NCI-H2227 (cell line): Measurements from ENCODE around the gene PDE6A.
"Not testable (repeated sequence)": the region's sequence is repeated elsewhere in the genome, so short reads cannot be mapped to it uniquely, and the experiment has no call there.

Experiments used
- DNase-seq: peaks from one replicate; lab custom pipeline; 2025; ENCODE audit not compliant: unreplicated experiment; lab: John Stamatoyannopoulos, UW

PDE6A gene

GRCh38 chr5:149953436-149954121 is 9.0 kb upstream of the PDE6A start:
- DNase-seq = no peak

DNA sequence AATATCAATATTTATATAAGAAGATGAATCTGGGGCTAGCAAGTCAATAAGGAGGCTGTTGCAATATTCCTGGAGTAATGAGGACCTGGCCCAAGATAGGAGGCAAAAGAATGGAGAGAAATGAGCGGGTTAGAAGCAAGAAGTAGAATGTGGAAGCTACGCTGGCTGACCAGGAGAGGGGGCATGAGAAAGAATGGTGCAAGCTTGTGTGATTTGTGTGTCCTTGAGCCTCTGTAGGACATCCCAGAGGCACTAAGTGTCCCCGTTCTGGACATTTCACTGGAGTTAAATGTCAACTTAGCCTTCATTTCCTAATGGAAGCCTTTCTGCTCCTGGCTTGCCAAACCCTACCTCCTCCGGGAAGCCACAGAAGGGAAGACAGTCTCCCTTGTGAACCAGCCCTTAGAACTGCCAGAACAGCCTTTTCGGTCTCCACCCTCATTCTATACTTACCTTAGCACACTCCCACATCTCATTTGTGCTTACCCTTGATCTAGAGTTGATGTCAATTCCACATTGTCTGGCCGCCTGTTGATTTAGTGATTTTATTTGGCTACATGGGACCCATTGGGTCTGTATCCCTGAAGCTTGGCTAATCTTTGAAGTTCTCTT is 6.7 kb upstream of the PDE6A start:
- DNase-seq = no peak

GRCh38 chr5:149948993-149949392 is 4.4 kb upstream of the PDE6A start:
- no peak for DNase-seq

DNA sequence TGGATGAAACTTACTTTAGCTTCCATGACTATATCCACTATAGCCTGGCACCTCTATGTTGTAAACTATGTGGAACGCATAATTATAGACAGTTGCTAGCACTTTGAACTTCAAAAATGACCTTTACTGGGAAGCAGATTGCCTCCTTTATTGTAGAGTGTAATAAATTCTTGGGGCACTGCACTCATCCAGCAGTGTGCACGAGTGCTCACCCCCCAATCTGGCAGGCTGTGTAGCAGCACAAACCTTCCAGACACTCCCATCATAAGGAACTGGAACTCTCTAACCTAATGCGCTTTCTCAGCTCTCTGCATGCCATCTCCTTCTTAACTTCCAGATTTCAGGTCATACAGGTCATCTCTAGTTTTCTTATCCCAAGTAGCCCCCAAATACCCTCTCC is 1.5 kb upstream of the PDE6A start:
- no peak for DNase-seq

- not testable (repeated sequence) for DNase-seq
Observed at GRCh38 chr5:149943177-149943949, 1.2 kb downstream of the PDE6A start.

- DNase-seq = not testable (repeated sequence)
Observed at GRCh38 chr5:149942741-149943169, 1.8 kb downstream of the PDE6A start.

DNA sequence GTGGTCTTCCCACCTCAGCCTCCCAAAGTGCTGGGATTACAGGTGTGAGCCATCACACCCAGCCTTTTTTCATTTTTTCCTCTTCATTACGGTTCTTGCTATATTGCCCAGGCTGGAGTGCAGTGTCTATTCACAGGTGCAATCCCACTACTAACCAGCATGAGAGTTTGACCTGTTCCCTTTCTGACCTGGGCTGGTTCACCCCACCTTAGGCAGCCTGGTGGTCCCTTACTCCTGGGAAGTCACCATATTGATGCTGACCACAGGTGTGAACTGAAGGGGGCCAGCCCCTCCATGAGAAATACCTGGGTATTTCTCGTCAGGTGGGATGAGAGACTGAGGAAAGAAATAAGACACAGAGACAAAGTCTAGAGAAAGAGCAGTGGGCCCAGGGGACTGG is 2.4 kb downstream of the PDE6A start:
- DNase-seq = no peak

DNA sequence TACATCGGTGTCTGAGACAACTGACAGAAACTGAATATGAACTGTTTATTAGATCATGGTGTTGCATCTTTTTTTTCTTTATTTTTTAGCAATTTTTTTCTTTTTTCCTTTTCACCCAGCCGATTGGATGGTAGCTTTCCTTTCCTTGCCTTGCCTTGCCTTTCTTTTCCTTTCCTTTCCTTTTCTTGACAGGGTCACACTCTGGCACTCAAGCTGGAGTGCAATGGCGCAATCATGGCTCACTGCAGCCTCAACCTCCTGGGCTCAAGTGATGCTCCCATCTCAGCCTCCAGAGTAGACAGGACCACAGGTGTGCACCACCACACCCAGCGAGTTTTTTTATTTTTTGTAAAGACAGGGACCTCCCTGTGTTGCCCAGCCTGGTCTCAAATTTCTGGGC is 2.8 kb downstream of the PDE6A start:
- DNase-seq = no peak

- DNase-seq = no peak
Observed at GRCh38 chr5:149940941-149941644, 3.5 kb downstream of the PDE6A start.

DNA sequence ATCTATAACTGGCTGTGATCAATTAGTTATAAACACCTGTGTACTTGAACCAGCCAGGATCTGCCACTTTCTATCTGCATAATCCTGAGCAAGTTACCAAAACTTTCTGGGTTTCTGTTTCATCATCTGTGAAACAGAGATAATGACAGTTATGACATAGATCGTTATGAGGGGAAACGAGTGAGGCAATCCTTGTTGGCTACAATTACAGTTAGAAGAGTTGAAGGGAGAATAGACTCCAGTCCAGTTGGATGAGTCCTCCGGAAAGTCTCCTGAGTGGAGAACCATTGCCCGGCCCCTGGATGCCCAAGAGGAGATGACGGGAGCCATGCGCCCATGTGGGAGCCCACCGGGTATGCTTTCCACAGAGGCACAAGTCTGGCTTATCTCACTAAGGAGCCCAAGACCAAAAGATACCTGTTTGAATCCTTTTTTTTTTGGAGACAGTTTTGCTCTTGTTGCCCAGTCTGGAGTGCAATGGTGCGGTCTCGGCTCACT is 4.5 kb downstream of the PDE6A start:
- no peak for DNase-seq

DNA sequence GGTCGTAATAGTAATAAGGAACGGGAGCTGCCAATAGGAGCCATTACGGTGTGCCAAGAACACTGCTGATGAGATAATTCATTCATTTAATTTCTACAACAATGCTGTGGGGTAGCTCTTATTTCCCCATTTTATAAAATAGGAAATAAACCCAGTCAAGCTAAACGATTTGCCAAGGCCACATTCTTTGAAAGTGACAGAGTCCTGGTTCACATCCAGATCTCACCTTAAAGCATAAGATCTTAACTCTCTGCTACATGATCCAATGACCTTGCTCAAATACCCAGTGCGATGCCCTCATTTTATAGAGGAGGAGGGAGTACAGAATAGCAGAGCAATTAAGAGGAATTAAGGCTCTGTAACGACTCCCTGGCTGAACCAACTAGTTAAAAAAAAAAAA is 5.0 kb downstream of the PDE6A start:
- no peak for DNase-seq

DNA sequence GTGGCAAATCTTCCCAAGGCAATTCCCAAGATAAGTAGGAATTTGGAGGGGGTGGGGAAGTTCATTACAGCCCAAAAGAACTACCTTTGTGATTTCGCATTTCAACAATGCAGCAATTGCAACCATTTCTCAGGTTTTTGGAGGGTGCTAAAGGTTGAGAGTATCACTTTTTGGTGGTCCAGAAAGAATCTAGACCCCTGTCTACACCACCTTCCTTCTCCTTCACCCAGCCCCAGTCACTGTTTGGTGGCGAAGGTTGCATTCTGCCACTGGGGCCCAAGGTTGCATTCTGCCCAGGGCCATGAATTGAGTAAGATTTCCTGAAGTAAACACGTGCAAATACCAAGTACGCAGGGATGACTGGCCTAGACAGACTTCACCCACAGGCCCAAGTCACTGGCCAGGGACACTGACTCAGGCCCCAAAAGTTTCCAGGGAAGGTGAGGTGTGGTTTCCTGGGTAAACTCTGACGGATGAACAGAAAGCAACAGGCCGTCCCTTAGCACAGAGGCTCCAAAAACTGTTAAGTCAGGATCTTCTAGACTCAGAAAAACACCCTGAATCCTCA is 5.7 kb downstream of the PDE6A start:
- no peak for DNase-seq

- DNase-seq = no peak
Observed at GRCh38 chr5:149938279-149938678, 6.3 kb downstream of the PDE6A start.

DNA sequence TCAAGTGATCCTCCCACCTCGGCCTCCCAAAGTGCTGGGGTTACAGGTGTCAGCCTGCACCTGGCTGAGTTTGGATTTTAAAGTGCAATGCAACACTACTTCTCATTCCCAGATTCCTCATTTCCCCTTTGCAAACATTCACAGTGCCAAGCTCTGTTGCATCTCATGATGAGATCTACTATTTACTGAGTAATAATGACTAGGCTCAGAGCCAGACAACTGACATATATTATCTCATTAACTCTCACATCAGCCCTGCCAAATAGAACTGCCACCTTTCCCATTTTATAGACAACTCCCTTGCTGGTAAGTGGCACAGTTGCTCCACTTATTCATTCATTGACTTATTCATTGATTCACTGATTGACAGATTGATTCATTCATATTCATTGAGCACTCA is 7.0 kb downstream of the PDE6A start:
- DNase-seq = no peak

GRCh38 chr5:149936700-149937091 is 7.9 kb downstream of the PDE6A start:
- DNase-seq = no peak

DNA sequence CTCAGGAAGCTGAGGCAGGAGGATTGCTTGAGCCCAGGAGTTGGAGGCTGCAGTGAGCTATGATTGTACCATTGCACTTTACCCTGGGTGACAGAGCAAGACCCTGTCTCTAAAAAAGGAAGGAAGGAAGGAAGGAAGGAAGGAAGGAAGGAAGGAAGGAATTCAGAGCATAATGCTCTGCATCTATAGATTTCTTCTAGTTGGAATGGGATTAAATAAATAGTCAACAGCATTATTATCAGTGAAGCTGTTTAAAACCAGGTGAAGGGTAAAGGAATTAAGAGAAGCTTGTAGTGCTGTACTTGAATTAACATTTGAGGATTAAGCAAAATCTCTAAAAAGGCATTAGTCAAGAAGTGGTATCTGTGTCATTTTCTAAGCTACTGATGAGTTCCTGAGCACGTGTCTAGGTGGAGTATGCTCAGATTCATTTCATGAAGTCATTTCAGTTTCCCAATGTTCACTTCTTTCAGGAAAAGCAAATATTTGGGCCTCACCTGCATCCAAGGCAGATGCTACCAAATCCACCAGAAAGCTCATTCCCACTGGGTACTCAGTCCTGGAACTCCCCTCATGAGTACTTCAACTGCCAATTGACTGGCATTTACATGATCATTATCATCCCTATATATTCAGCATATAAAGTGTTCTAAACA is 8.4 kb downstream of the PDE6A start:
- DNase-seq = no peak

- DNase-seq = no peak
Observed at GRCh38 chr5:149935431-149935901, 9.1 kb downstream of the PDE6A start.

- DNase-seq = peak; percentile 67
Observed at GRCh38 chr5:149932445-149933350, 11.9 kb downstream of the PDE6A start.

DNA sequence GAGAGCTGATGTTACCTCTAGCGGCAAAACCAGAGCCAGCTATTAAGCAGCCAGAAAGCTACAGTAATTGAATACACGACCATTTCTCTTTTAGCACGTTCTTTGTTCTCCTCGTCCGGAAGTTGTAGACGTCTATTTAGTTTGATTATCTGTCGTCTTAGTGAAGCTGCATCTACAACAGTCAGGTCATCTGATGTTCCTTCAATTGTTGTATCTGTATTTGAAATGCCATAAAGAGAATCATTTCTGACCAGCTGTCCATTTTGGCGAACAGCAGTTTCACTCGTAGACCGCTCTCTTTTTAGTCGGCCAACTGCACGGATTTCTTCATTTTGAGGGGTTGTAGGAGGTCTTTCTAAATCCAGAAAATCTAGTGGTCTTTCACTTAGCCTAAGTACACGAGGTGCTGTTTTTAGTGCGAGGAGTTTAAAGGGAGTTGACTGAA is 12.6 kb downstream of the PDE6A start:
- DNase-seq = peak; percentile 24
